GM10248 (cell line): Measurements from ENCODE around the gene PYGM.

Source experiments
- CTCF ChIA-PET: fragments of 300-600 bp; sonication (Branson Sonifier 250); formaldehyde crosslinking; extraction: SDS; loops from one replicate; lab custom pipeline; 2021; ENCODE audit warnings: antibody characterized with exemption; lab: Yijun Ruan, JAX
- POLR2A ChIA-PET: fragments of 350-650 bp; sonication (Branson Sonifier 250); formaldehyde crosslinking; extraction: SDS; loops from one replicate; lab custom pipeline; 2020; ENCODE audit warnings: antibody characterized with exemption; lab: Yijun Ruan, JAX
- DNase-seq: peaks from one replicate; pipeline ENCODE4 v3.0.0; 2012; ENCODE audit errors: extremely low spot score
- TF ChIP-seq, protein P1 (sequence below): IDR thresholded peaks from 2 replicates; pipeline ENCODE4 v1.5.1; 2012; ENCODE audit warnings: mild to moderate bottlenecking, low read depth; ENCODE audit errors: extremely low read depth, missing control alignments, control extremely low read depth

Gene PYGM

DNA sequence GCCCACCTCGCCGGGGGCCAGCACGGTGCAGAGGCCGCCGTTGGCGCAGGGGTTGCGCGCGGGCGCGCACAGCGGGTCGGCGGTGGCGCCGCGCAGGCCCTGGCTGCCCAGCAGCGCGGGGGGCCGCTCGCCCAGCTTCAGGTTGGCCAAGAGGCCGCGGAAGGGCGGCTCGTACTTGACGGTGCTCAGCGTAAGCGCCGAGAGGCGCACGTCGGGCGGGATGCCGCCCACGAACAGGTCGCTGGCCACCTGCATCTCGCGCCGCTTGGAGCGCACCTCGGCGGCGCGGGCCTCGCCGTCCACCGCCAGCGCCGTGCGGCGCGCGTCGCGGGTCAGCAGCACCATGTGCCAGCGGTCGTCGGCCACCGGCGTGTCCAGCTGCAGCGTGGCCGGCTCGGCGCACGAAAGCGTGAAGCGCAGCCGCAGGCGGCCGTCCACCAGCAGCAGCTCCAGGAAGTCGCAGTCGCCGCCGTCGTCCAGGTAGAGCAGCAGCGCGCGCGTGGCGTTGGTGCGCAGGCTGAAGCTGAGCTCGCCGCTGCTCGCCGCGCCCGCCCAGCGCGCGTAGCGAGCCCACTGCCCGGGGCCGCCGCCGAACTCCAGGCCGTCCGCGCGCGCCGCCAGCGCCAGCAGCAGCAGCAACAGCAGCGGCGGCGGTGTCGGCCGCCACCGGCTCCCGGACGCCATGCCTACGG lies 46.6 kb downstream of the PYGM start:
- TF ChIP-seq, protein P1, sequence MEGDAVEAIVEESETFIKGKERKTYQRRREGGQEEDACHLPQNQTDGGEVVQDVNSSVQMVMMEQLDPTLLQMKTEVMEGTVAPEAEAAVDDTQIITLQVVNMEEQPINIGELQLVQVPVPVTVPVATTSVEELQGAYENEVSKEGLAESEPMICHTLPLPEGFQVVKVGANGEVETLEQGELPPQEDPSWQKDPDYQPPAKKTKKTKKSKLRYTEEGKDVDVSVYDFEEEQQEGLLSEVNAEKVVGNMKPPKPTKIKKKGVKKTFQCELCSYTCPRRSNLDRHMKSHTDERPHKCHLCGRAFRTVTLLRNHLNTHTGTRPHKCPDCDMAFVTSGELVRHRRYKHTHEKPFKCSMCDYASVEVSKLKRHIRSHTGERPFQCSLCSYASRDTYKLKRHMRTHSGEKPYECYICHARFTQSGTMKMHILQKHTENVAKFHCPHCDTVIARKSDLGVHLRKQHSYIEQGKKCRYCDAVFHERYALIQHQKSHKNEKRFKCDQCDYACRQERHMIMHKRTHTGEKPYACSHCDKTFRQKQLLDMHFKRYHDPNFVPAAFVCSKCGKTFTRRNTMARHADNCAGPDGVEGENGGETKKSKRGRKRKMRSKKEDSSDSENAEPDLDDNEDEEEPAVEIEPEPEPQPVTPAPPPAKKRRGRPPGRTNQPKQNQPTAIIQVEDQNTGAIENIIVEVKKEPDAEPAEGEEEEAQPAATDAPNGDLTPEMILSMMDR, result no peak
- ChIA-PET POLR2A (no interaction called here), CTCF (interaction anchor here (1.6 kb wide), 1 partner anchor 24 kb away, joined by 4 read pairs; no protein-coding TSS in a partner anchor)
- DNase-seq, result no peak

DNA sequence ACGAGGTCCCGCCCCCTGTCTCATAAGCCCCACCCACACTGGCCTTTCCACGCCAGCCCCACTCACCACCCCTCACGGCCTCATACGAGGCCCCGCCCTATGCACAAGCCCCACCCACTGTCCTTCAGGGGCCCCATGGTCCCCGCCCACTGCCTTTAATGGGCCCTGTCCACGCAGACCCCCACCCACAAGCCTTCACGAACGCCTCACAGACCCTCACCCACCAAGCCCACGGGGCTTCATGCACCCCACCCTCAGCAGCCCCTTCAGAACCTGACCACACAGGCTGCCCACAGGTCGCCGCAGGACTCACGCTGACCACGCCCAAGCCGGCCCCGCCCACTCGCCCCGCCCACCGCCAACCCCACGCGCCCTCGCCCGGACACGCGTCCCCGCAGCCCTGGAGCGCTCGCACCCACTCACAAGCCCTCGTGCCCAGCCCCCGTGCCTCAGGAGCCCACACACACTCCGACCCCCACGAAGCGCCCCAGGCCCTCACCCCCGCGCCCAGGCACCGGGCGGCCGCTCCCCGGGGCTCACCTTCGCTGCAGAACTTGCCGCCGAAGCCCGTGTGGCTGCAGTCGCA lies 47.3 kb downstream of the PYGM start:
- POLR2A ChIA-PET, result no interaction called here
- TF ChIP-seq, protein P1, result no peak
- CTCF ChIA-PET, result interaction anchor here (1.6 kb wide), 1 partner anchor 24 kb away, joined by 4 read pairs; no protein-coding TSS in a partner anchor
- DNase-seq, result no peak

DNA sequence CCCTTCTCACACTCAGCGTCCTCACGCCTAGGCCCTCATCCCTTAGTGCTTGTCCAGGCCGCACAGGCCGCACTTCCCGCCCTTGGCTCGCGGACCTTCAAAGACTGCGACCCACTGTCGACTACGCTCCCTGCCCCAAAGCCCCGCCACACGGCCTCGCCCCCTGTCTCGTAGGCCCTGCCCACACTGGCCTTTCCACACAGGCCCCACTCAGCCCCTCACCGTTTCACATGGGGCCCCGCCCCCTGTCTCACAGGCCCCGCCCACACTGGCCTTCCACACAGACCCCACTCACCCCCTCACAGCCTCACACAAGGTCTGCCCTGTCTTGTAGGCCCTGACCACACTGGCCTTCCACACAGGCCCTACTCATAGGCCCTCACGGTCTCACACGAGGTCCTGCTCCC lies 47.8 kb downstream of the PYGM start:
- CTCF ChIA-PET, result no interaction called here
- no peak for DNase-seq
- TF ChIP-seq, protein P1, result no peak
- POLR2A ChIA-PET, result no interaction called here

DNA sequence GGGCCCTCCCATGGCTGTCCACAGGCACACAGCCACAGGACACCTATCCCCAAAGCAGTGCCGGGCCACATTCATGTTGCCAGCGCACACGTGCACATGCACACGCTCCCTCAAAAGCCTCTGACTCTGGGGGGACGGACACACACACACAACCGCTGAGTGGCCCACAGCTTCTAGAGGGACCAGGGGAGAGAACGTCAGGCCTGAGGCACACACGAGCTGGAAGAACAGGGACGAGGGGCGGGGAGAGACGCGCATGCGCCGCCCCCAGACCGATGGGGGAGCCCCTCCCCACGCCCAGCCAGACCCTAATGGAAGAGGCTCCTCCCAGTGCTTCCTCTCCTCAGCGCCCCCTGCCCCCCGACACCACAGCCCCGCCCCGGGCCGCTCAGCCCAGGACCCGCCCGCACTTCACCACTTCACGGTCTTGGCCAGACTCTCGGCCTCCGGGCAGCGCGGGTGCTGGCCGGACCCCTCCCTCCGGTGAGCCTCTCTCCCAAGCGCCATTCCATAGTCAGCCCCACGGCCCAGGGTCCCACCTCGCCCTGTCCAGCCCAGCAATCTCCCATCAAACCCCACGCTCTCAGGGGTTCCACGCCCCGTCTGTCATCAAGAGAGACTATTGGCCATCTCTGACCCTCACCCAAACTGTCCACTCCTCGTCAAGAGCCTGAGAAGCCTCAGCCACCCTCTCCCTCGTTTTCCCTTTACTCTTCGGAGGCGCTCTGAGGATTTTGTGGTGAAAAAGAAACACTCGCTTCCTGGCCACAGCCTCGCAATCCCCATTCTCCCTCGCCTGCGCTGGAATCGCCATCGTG lies 48.4 kb downstream of the PYGM start:
- CTCF ChIA-PET, result interaction anchor here (1.0 kb wide), 1 partner anchor 23 kb away, joined by 3 read pairs; no protein-coding TSS in a partner anchor
- DNase-seq, result no peak
- POLR2A ChIA-PET, result no interaction called here
- TF ChIP-seq, protein P1, result no peak

DNA sequence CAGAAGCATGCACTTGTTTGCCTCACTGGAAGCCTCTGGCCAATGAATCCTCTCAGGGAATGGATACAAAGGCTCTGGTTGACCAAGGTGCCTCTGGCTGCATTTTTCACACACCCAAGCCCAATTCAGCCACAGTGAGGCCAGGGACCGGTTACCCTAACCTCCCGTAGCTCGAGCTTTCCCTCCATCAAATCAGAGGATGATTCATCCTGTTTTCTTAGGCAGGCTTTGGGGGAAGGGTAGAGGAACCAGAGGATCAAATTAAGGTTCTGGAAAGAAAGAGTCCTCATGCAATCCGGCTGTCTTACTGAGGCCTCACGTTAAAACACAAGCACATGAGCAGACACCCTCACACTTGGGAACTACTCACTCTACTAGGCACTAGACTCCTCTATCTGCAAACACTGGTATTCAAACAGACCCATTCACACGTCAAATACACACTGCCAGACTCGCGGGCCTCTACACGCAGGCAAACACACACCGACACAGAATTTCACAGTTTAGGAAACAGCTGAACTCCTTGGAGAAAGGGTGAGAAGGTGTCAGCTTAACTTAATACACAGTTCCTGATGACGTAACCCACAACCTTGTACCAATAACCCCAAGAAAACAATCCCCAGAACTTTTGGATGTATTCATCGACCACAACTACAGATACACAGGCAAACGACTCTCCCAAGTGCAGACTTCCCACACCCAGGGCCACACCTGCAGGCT lies 49.2 kb downstream of the PYGM start:
- TF ChIP-seq, protein P1, result no peak
- ChIA-PET POLR2A (no interaction called here), CTCF (interaction anchor here (1.0 kb wide), 1 partner anchor 22 kb away, joined by 3 read pairs; no protein-coding TSS in a partner anchor)
- no peak for DNase-seq

DNA sequence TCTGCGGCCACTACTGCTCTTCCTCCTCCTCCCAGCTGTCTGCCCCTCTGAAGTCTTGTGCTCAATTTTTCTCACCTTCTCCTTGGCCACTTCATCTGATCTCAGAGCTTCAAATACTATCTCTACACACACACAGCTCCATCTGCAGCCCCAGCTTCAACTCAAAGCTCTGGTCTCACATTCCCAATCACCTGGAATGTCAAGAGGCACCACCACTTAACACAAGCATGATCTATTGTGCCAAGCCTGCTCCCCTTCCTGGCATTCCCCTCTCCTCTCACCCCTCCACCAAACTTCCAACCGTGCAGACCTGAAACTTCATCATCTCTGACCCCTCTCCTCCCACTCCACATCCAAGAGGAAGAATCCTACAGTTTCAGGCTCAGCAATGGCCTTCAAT lies 54.3 kb downstream of the PYGM start:
- DNase-seq, result no peak
- TF ChIP-seq, protein P1, result no peak
- CTCF ChIA-PET, result interaction anchor here (1.4 to 2.0 kb wide), 3 partner anchors 14 to 37 kb away, joined by 5 to 6 read pairs (median 5); no protein-coding TSS in a partner anchor
- POLR2A ChIA-PET, result no interaction called here
